ENCODE results near the gene RCL1. TPM values are rescaled to one million over a fixed set of nuclear protein-coding genes. Genes with fewer than 3 reads are reported as not detected.
A peak's percentile ranks its signal among the peaks of the same experiment; 100 is the strongest.

The RCL1 gene
- total RNA-seq, 1 donor: 10.4 TPM

DNA sequence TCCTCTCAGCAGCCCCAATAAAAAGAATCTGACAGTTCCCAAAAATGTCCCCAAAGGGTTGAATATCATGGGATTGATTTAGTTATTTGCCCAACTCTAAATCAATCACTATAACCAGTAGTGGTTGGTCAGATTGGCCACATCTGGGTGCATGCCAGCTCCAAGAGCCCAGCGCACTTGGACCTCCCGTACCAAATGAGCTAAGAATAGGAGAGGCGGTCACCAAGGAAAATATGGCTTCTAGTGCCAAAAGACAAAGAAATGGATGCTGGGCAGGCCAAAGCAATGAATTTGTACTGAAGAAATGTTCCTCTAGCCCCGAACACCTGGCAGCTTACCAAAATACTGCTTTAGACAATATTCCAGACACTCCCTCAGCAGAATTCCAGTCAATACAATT lies 80.3 kb downstream of the RCL1 start:
- TF ChIP-seq CTCF (IDR thresholded peaks at IDR 0.05; ENCODE audit: insufficient read depth, low read depth, low read length): no peak
- DNase-seq (ENCODE audit: low read depth): no peak

GRCh38 chr9:4875559-4875958 lies 82.8 kb downstream of the RCL1 start:
- no peak for TF ChIP-seq CTCF (IDR thresholded peaks at IDR 0.05; ENCODE audit: insufficient read depth, low read depth, low read length)
- DNase-seq (ENCODE audit: low read depth): no peak
- no peak overlapping the region for H3K4me3 ChIP-seq (ENCODE audit: low read depth, low read length)

More for the DNA sequence above, 80.3 kb downstream of the RCL1 start:
- H3K4me3 ChIP-seq (ENCODE audit: low read depth, low read length): no peak overlapping the region

- H3K4me3 ChIP-seq (ENCODE audit: low read depth, low read length): no peak overlapping the region
- DNase-seq (ENCODE audit: low read depth): no peak
- no peak for TF ChIP-seq CTCF (IDR thresholded peaks at IDR 0.05; ENCODE audit: insufficient read depth, low read depth, low read length)
Measured at GRCh38 chr9:4879115-4879558, 86.4 kb downstream of the RCL1 start.

DNA sequence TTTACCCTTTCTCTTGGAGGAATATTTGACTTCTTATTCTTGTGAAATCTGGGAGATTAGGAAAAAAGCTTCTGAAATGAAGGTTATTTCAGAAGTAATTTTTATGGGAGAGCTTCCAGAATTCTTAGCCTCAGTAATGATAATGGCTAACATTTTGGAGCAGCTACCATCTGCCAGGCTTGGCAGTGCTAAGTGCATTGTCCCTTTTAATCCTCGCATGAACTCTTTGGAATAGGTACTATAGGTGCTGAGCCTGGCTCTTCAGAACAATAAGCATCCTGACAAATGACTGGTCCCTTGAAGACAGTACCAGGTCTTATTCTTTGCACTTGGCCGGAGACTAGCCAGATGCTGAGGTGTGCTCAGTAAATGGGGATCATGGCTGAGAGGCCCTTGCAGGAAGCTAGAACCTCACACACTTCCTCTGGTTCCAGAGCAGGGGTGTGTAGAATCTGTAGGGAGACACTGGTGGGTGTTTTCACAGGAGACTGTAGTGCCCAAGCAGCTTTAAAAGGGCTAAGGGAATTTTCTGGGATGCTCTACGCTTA lies 90.7 kb downstream of the RCL1 start:
- no peak for TF ChIP-seq CTCF (IDR thresholded peaks at IDR 0.05; ENCODE audit: insufficient read depth, low read depth, low read length)
- no peak overlapping the region for H3K4me3 ChIP-seq (ENCODE audit: low read depth, low read length)
- DNase-seq (ENCODE audit: low read depth): no peak

- no peak for DNase-seq (ENCODE audit: low read depth)
- TF ChIP-seq CTCF (IDR thresholded peaks at IDR 0.05; ENCODE audit: insufficient read depth, low read depth, low read length): no peak
- H3K4me3 ChIP-seq (ENCODE audit: low read depth, low read length): no peak overlapping the region
Measured at GRCh38 chr9:4886698-4887097, 94.0 kb downstream of the RCL1 start.

GRCh38 chr9:4887556-4887955 lies 94.8 kb downstream of the RCL1 start:
- H3K4me3 ChIP-seq (ENCODE audit: low read depth, low read length): no peak overlapping the region
- TF ChIP-seq CTCF (IDR thresholded peaks at IDR 0.05; ENCODE audit: insufficient read depth, low read depth, low read length): no peak
- DNase-seq (ENCODE audit: low read depth): peak; percentile 31

DNA sequence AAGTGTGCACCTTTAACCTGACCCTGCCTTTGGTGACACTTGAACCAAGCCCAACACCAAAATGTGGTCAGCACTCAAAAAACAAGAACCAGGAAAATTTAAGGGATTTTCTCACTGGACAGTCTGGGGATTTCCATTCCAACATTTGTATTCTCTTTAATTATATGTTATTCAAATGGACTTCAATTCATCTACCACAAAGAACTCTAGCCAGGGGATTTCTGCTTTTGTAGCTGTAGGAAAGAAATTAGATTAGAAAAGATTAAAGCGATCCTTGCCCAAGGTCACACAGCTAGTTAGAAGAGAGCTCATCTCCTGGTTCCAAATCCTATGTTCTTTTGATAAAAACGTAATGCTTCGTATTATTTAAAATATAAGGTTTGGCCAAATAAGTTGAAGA lies 97.5 kb downstream of the RCL1 start:
- TF ChIP-seq CTCF (IDR thresholded peaks at IDR 0.05; ENCODE audit: insufficient read depth, low read depth, low read length): no peak
- no peak for DNase-seq (ENCODE audit: low read depth)
- no peak overlapping the region for H3K4me3 ChIP-seq (ENCODE audit: low read depth, low read length)

All from fibroblast of villous mesenchyme (primary cell).